KBM-7 (cell line): ENCODE measurements around the gene QSOX2.
A peak's percentile ranks its signal among the peaks of the same experiment; 100 is the strongest.

Source experiments
- DNase-seq: peaks from one replicate; pipeline ENCODE4 v3.0.0-alpha.2; 2015
- in situ Hi-C: fragments of 300-500 bp; cut with MboI; formaldehyde crosslinking; loops from 2 replicates; pipeline ENCODE4 v1.14.3; 2020; ENCODE audit warnings: low sequenced_read_pairs, low pct_unique_long_range_greater_than_20kb, mixed read lengths

Gene QSOX2

DNA sequence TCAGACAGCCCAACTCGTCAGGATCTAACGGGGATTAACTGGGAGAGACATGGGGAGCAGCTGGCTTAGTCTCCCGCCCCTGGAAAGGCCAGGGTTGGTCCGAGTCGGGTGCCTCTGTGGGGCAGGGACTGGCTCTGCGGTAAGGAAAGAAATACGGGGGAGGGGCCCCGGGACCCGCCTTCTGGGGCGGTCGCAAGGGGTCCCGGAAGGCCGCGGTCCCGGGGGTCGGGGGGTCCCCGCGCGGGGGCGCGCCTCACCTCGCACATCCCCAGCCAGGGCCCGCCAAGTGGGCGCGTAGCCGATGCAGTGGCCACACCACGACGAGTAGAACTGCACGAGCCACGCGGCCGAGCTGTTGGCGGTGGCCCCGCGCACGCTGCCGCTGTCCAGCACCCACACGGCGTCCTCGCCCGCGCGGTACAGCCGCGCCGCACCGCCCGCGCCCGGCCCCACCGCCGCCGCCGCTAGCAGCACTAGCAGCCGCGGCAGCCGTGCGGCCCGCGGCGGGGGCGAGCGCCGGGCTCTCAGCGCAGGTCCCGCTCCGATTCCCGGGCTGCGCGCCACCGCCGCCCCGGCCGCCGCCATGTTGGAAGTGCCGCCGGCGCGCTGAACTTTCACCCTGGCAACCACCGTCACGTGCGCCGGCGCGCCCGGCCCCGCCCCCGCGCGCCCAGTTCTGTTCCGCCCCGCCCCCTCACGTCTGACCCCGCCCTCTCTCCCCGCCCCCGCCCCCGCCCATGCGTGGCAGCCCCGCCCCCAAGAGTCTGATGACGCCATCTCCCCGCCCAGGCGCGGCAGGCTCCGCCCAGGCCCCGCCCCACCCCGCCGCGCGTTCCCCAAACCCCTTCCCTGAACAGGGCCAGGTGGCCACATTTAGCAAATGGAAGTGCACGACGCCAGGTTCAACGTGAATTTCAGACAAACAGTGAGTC lies at the start of gene QSOX2:
Gene QSOX2 (minus strand): TSS at position 594 of the 932 bp plus-strand sequence. CDS start 9 bp downstream, at position 585.
- peak; percentile 47 for DNase-seq
- in situ Hi-C loops = no loop called here

GRCh38 chr9:136295055-136295454 lies 49.4 kb upstream of the QSOX2 start:
- DNase-seq = no peak
- in situ Hi-C loops = no loop called here

GRCh38 chr9:136294437-136294836 lies 48.8 kb upstream of the QSOX2 start:
- in situ Hi-C loops = no loop called here

DNA sequence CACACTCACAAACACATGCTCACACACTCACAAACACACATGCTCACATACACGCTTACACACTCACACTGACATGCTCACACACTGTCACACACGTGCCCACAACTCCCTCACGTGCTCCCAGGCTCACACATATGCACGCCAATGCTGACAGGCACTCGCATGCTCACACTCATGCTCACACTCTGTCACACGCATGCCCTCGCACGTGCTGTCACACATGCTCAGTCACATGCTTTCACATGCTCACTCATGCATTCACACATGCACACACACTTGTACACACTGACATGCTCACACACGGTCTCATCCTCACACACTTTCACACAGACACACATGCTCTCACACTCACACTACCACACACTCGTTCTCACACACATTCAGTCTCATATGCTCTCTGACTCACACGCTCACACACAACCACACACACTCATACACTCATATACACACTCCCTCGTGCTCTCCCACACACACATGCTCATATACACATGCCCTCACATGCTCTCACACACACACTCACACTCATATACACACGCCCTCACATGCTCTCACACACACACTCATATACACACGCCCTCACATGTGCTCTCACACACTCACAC lies 48.0 kb upstream of the QSOX2 start:
- no peak for DNase-seq
- in situ Hi-C loops = no loop called here

More at GRCh38 chr9:136294437-136294836, 48.8 kb upstream of the QSOX2 start:
- no peak for DNase-seq

GRCh38 chr9:136292591-136293448 lies 47.2 kb upstream of the QSOX2 start:
- in situ Hi-C loops = no loop called here
- no peak for DNase-seq

- in situ Hi-C loops = no loop called here
- no peak for DNase-seq
These were observed 46.5 kb upstream of the QSOX2 start for GRCh38 chr9:136292026-136292538.

DNA sequence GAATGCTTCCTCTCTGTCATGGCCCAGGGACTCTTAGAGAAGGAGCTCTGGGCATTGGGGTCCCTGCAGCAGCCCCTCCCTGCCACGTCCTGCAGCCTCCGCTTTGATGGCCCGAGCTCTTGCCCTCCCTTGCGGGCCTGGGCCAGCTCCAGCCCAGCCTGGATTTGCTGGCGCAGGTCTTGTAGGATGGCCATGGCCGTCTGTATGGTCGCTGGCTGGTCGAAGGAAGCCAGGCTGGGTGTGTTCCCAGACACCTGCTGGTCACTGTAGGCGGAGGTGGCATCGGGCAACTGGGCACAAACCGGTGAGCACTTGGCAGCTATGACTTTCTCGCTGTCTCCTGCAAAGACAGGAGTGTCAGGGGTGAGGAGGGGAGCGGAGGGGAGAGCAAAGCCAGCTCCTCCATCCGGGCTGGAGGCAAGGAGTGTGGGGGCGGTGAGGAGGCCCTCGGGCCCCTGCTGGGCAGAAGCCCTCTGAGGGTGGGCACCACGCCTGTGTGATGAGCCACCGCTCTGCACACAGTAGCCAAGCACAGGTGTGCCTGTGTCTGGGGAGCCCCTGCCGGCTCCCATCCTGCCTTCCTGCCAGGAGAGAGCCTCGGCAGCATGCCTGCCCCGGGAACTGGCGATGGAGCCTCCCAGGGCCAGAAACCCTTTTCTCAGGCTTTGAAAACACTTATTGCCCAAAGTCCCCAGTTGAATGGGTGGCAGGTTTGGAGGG lies 45.9 kb upstream of the QSOX2 start:
- in situ Hi-C loops = no loop called here
- no peak for DNase-seq

DNA sequence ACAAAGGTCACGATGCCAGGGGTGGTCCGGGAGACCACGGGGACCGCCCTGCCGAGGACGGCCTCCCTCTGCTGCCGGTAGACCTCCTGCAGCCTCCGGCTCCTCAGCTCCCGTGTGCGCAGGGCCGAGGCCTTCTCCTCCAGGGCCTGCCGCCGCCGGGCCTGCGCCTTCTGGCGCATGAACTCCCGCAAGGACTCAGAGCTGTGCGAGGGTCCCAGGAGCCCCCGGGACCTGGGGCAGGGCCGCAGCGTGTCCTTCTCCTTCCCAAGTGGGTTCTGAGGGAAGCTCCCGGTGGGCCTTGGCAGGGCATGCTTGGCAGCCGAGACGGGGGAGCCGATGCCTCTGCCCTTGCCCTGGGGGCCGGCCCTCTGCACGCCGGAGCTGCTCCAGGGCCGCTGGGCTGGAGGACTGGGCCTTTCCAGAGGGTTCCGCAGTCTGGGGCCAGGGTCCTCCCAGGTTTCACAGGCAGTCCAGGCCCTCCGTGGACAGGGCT lies 44.9 kb upstream of the QSOX2 start:
- in situ Hi-C loops = no loop called here
- DNase-seq = no peak

- in situ Hi-C loops = no loop called here
These were observed 44.3 kb upstream of the QSOX2 start for GRCh38 chr9:136289651-136290507.

GRCh38 chr9:136287960-136288753 lies 42.5 kb upstream of the QSOX2 start:
- in situ Hi-C loops = no loop called here
- no peak for DNase-seq

More at GRCh38 chr9:136289651-136290507, 44.3 kb upstream of the QSOX2 start:
- DNase-seq = no peak

- in situ Hi-C loops = no loop called here
- no peak for DNase-seq
These were observed 41.4 kb upstream of the QSOX2 start for GRCh38 chr9:136286987-136287379.

DNA sequence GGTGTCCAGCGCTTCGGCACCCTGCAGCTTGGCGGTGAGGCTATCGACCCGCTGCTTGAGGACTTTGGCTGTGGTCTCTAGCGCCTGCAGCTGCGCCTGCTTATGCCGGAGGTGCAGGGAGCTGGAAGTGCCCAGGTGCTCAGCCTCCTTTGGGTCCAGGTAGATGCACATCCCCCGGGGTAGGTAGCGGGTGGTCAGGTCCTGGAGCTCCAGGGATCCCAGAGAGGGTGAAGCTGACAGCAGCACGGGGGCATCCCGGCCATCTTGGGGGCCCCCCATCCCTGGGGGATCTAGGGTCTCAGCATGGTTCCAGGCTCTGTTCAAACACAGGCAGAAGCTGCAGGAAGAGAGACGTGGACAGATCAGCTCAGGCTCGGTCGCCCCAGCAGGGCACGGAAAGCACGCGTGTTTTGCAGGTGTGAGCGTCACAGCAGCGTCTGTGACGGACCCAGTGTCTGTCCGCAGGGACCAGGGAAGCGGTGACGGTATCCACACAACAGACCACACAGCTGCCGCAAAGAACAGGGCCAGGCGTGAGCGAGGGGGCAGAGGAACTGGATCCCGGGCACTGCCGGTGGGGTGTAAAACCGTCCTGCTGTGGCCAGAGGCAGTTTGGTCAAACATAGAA lies 40.9 kb upstream of the QSOX2 start:
- in situ Hi-C loops = no loop called here
- no peak for DNase-seq

DNA sequence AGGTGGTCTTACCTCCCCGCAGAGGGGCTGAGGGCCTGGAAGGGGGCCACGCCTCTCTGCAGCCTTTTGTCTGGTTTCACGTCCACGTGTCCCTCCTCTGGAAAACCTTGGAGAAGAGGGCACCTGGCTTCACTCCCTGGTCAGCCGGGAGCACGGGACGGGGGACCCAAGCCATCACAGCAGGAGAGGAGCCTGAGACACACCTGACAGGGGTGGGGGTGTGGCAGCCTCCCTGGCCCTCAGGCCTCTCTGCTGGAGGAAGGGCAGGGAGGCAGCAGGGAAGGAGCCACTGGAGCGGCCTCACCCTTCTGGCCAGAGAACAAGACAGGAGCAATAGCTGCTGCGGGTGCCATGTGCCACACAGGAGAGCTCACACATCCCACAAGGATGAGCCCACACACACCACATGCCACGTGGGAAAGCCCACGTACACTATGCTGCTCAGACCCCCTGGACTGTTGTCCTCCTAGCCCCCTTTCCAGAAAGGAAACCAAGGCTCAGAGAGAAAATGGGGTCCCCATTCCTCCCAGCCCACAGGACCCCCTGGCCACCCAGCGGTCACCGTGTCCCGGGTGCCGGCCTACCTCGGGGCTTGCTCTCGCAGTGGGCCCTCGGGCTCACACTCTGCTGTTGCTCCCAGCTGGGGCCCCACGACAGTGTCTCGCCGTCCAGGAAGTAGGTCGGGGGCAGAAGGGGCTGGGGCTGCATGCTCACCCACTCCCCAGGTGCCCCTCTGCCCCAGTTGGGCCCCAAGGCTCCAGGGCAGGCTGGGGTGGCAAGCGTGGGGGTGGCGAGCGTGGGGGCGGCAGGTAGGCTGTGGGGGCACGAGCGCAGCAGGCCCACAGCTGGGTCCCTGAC lies 40.1 kb upstream of the QSOX2 start:
- in situ Hi-C loops = no loop called here
- DNase-seq = no peak

- in situ Hi-C loops = no loop called here
- DNase-seq = no peak
These were observed 39.3 kb upstream of the QSOX2 start for GRCh38 chr9:136284951-136285350.

GRCh38 chr9:136284311-136284710 lies 38.7 kb upstream of the QSOX2 start:
- DNase-seq = no peak
- in situ Hi-C loops = no loop called here
